Suprapubic skin (tissue), 4 donors: Measurements from ENCODE around the gene NEK10.

Experiments
- EP300 ChIP-seq: sonication (generic); formaldehyde crosslinking; IDR thresholded peaks from one replicate; pipeline ENCODE4 v1.6.1; 2017; ENCODE audit warnings: antibody characterized with exemption
- POLR2A ChIP-seq, 2 donors: fragments of 450-650 bp; IDR thresholded peaks; one replicate each; pipeline ENCODE4 v1.6.1; 2017; ENCODE audit warnings: antibody characterized with exemption in 2 of 2, mild to moderate bottlenecking in 2 of 2, moderate library complexity in 2 of 2
- POLR2AphosphoS5 ChIP-seq, 3 donors: sonication (generic); formaldehyde crosslinking; IDR thresholded peaks; one replicate each; pipeline ENCODE4 v1.6.1; 2017; ENCODE audit warnings: antibody characterized with exemption in 3 of 3
- TF ChIP-seq, protein P1 (sequence below), 2 donors: fragments of 200-600 bp in 1 of 2; fragments of 450-650 bp in 1 of 2; sonication (generic) in 1 of 2; IDR thresholded peaks; one replicate each; pipeline ENCODE4 v1.5.1; 2016 to 2019; ENCODE audit warnings: antibody characterized with exemption in 2 of 2, mild to moderate bottlenecking in 1 of 2, moderate library complexity in 1 of 2

DNA sequence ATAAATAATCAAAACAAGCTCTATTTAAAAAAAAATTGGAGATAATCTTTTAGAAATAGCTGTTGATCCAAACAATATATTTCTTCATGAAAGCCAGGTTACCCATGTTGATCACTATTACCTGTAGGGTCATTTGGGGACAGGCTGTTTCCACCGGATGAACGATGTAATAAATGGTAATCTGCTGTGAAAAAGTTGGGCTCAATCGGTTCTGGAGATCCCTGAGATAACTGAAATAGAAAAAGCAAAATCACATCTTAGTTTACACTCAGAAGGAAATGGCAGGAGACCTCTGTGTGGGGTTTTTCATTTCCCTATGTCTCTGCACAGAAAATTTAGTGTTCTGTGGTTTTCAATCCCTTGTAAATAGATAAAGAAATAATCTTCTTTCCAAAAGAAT, 249.5 kb downstream of the NEK10 start:
- TF ChIP-seq, protein P1, sequence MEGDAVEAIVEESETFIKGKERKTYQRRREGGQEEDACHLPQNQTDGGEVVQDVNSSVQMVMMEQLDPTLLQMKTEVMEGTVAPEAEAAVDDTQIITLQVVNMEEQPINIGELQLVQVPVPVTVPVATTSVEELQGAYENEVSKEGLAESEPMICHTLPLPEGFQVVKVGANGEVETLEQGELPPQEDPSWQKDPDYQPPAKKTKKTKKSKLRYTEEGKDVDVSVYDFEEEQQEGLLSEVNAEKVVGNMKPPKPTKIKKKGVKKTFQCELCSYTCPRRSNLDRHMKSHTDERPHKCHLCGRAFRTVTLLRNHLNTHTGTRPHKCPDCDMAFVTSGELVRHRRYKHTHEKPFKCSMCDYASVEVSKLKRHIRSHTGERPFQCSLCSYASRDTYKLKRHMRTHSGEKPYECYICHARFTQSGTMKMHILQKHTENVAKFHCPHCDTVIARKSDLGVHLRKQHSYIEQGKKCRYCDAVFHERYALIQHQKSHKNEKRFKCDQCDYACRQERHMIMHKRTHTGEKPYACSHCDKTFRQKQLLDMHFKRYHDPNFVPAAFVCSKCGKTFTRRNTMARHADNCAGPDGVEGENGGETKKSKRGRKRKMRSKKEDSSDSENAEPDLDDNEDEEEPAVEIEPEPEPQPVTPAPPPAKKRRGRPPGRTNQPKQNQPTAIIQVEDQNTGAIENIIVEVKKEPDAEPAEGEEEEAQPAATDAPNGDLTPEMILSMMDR (IDR thresholded peaks at IDR 0.05), result no peak
- TF ChIP-seq POLR2AphosphoS5 (IDR thresholded peaks at IDR 0.05) (no peak), POLR2A (IDR thresholded peaks at IDR 0.05) (no peak), EP300 (no peak)
